ENCODE data around the gene APOC4.
"Not testable (repeated sequence)": the region's sequence is repeated elsewhere in the genome, so short reads cannot be mapped to it uniquely, and the experiment has no call there.

GRCh38 chr19:44971451-44971850 lies 29.4 kb downstream of the APOC4 start:
- TF ChIP-seq POLR2AphosphoS5 (IDR thresholded peaks at IDR 0.05; ENCODE audit: low read depth); CTCF (conservative IDR thresholded peaks at IDR 0.05; ENCODE audit: low read depth in 2 of 2); REST (IDR thresholded peaks at IDR 0.05; ENCODE audit: unreplicated experiment); EZH2phosphoT487 (IDR thresholded peaks at IDR 0.05; ENCODE audit: unreplicated experiment); EZH2 (IDR thresholded peaks at IDR 0.05; ENCODE audit: low read depth, unreplicated experiment); STAT1 (IDR thresholded peaks at IDR 0.05; ENCODE audit: unreplicated experiment); ETS1 (IDR thresholded peaks at IDR 0.05); CREB1 (CRISPR knock-in tag; IDR thresholded peaks at IDR 0.05; ENCODE audit: low read depth); JUNB (IDR thresholded peaks at IDR 0.05; ENCODE audit: unreplicated experiment); ZNF331 (CRISPR knock-in tag; IDR thresholded peaks at IDR 0.05; ENCODE audit: low read depth); ZNF462 (CRISPR knock-in tag; IDR thresholded peaks at IDR 0.05); NANOG (IDR thresholded peaks at IDR 0.05; ENCODE audit: borderline replicate concordance); ZNF114 (CRISPR knock-in tag; IDR thresholded peaks at IDR 0.05): not testable (repeated sequence)

All from GM23338 (cell line).